NK-92 (cell line): ENCODE data around the gene C1QTNF7.

ENCODE experiments used
- DNase-seq: peaks from one replicate; lab custom pipeline; 2025; ENCODE audit not compliant: unreplicated experiment; lab: John Stamatoyannopoulos, UW

C1QTNF7 gene

GRCh38 chr4:15455290-15455689 is 27.5 kb downstream of the C1QTNF7 start:
- DNase-seq = no peak

- no peak for DNase-seq
These were observed 29.8 kb downstream of the C1QTNF7 start for GRCh38 chr4:15457406-15458201.

GRCh38 chr4:15458616-15459015 is 30.8 kb downstream of the C1QTNF7 start:
- no peak for DNase-seq

GRCh38 chr4:15459706-15460105 is 31.9 kb downstream of the C1QTNF7 start:
- no peak for DNase-seq

GRCh38 chr4:15466596-15466995 is 38.8 kb downstream of the C1QTNF7 start:
- no peak for DNase-seq

- DNase-seq = no peak
These were observed 41.7 kb downstream of the C1QTNF7 start, which contains the start of gene CC2D2A for GRCh38 chr4:15469402-15470127. Gene CC2D2A, plus strand, starts transcription at chr4:15469882. Its CDS starts 6,051 bp downstream, at chr4:15475933.

GRCh38 chr4:15470128-15470475 is 42.3 kb downstream of the C1QTNF7 start:
- DNase-seq = no peak

- no peak for DNase-seq
These were observed 48.6 kb downstream of the C1QTNF7 start for GRCh38 chr4:15476396-15476795.

- no peak for DNase-seq
These were observed 50.9 kb downstream of the C1QTNF7 start for GRCh38 chr4:15478724-15479088.

GRCh38 chr4:15479089-15479912 is 51.5 kb downstream of the C1QTNF7 start:
- DNase-seq = no peak

GRCh38 chr4:15479913-15480185 is 52.0 kb downstream of the C1QTNF7 start:
- DNase-seq = no peak

GRCh38 chr4:15481961-15482745 is 54.3 kb downstream of the C1QTNF7 start:
- DNase-seq = no peak

GRCh38 chr4:15482842-15483241 is 55.0 kb downstream of the C1QTNF7 start:
- no peak for DNase-seq

- no peak for DNase-seq
These were observed 60.3 kb downstream of the C1QTNF7 start for GRCh38 chr4:15488136-15488535.

GRCh38 chr4:15488658-15489470 is 61.0 kb downstream of the C1QTNF7 start:
- DNase-seq = no peak

- no peak for DNase-seq
These were observed 61.7 kb downstream of the C1QTNF7 start for GRCh38 chr4:15489551-15489950.

GRCh38 chr4:15493411-15493810 is 65.6 kb downstream of the C1QTNF7 start:
- DNase-seq = no peak

GRCh38 chr4:15495621-15496020 is 67.8 kb downstream of the C1QTNF7 start:
- no peak for DNase-seq
